HG03139 (cell line): Measurements from ENCODE around the gene UNC50.

ENCODE experiments used
- ATAC-seq: cut with Tn5 transposase; IDR thresholded peaks from one replicate; pipeline ENCODE4 v1.9.1; 2021; ENCODE audit not compliant: unreplicated experiment

The UNC50 gene

DNA sequence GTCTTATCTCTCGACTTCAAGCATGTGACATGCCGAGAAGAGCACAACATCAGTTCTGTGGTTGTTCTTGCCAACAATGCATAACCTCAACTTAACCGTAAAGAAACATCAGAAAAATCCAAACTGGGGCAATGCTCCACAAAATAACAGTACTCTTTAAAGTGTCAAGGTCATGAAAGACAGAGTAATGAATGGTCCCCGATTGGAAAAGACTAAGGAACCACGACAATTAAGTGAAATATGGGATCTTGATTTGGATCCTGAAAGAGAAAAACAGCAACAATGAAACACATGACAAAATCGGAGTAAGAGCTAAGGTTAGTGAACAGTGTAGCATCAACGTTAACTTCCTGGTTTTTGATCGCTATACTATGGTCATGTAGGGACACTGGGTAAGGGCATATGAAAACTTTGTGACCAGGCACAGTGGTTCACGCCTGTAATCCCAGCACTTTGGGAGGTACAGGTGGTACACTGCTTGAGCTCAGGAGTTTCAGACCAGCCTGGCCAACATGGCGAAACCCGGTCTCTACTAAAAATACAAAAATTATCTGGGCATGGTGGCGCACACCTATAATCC lies 55.2 kb downstream of the UNC50 start:
- ATAC-seq, result no peak

DNA sequence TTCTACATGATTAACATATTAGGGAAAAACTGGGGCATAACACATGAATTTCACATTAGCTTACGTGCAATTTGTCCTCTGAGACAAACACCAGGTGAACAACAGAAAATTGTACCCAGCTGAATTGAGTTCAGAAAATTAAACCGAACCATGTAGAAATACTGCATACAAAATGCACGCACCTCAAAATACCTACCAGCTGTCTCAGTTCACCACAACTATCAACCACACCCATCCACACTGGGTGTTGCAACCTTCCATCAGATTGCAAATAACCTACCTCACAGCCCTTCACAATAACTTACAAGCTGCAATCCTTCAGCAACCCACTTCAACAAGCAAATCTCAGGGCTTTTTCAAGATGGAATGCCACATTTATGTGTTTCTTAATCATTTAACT lies 55.9 kb downstream of the UNC50 start:
- no peak for ATAC-seq

DNA sequence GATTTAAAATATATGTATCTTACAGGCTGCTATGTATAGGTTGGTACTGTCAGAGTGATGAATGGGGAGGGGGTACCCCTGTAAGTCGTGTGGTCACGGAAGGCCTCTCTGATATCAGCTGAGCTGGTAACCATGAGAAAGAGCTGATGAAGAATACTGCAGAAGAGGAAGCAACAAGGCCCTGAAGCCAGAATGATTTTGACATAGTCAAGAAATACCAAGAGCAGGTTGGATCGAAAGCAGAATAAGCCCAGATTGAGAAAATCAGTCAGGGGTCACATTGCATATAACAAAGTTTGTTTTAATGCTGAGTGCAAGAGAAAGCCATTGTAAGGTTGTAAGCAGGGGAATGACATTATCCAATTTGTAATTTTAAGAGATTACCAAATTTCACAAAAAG lies 57.3 kb downstream of the UNC50 start:
- ATAC-seq, result no peak
